ENCODE measurements around the gene FAM114A1.
"Not testable (repeated sequence)": the region's sequence is repeated elsewhere in the genome, so short reads cannot be mapped to it uniquely, and the experiment has no call there.

Gene FAM114A1

GRCh38 chr4:38904682-38905081, 37.1 kb downstream of the FAM114A1 start:
- DNase-seq: no peak

DNA sequence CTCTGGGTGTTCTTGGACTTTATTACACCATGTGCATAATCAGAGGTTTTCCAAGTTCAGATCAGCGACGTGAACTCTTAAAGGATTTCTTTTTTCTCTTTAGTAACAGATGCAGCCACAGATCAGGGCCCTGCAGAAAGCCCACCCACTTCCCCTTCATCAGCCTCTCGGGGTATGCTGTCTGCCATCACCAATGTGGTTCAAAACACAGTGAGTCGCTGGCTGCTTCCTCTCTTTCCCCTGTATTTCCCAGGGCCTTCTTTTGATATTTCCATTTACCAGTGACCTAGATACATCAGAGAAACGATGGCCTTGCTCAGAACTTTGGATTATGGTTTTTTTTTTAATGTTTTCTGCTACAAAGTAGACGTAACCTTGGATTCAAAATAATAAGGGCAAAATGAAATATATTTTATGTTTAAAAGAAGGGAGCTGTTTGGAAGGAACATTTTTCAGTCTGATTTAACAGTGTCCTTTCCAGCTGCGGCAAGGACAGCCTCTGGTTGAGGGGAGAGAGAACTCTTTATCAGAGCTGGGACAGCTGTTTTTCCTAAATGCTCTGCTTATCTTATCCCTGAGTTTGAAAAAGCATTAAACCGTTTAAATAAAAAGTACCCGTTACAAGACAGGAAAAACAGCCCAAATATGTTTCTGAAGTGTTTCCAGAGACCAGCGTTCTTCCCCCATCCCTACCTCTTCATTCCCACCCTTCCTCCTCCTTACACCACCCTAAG, 38.2 kb downstream of the FAM114A1 start:
- DNase-seq: no peak

DNA sequence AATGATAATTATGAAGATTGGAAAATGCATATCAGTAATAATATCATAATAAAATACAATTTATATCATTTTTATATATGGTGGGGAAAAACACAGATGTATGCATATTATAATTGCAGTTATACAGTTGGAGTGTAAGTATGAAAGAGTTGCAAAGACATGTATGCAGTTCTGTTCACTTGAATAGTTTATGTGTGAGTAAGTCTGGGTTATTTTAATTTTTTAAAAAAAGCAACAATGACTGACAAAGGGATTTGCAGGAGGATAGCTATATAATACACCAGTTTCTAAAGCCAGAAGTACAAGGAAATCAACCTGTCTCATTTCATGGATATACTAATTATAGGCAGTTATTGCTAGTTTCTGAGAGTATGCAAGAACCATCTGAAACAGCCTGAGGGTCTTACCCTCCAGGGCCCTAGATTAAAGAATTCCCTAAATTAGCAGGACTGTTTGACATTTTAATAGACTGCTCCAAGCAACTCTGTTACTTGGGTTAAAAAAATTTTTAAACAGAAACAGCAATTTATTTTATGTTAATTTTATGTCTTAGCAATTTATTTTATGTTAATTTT, 40.2 kb downstream of the FAM114A1 start:
- DNase-seq: no peak

GRCh38 chr4:38909015-38909414, 41.4 kb downstream of the FAM114A1 start:
- DNase-seq: no peak

DNA sequence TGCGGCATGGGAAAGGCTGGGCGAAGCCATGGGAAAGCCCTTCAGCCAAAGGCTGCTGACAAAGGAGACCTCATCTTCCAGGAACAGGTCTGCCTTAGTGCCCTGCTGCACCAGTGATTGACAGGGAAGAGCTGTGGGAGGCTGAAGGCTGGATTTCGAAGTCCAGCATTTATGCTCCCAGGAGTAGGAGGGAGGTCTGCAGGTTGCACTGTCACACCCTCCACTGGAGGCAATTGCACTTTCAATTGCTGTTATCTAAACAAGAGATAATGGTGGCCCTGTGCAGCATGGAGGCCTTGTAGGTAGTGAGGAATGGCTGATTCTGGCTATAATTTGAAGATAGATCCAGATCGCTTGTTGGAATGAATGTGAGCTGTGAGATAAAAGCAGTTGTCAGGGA, 43.7 kb downstream of the FAM114A1 start:
- DNase-seq: no peak

DNA sequence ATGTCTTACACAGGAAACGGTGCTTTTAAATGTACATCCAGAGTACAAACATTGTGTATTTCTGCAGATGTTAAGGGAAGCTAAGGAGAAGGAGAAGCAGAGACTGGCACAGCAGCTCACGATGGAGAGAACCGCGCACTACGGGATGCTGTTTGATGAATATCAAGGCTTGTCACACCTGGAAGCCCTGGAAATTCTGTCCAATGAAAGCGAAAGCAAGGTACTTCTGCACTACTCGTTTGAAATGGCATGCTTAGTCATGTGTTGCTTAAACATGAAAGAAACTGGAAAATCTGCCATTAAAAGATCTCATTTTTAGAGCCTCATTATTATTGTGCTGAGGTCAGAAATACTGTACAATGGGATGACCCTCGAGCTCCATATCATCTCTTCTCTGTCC, 47.2 kb downstream of the FAM114A1 start:
- peak; percentile 9 for DNase-seq

DNA sequence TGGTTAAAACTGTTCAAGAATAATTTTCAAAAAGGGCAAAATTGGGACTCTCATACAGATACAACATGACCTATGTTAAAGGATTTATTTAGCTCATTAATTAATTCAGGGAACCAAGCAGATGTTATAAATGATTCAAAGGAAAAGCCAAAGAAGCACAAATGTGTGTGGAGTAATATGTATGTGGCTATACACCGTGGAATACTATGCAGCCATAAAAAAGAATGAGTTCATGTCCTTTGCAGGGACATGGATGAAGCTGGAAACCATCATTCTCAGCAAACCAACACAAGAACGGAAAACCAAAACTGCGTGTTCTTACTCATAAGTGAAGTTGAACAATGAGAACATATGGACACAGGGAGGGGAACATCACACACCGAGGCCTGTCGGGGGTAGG, 48.7 kb downstream of the FAM114A1 start:
- DNase-seq: not testable (repeated sequence)

DNA sequence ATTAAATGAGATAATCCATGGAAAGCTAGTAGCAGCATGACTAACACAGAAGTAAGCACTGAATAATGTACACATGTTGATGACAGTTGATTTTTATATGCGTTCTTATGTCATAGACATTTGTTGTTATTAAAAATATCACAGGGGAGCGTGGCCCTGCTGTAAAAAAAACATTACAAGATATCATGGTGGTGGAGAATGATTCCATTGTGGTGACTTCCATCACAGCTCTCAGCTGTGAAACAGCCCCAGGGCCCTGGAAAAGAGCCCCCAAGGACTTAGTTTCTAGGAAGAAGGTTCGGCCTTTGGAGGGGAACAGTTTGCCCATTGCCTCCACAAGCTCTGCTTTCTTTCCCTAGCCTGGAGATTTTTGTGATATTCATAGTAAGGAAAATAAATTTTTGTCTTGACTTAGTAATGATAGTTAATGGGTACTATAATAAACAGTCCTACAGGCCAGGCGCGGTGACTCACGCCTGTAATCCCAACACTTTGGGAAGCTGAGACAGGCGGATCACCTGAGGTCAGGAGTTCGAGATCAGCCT, 49.9 kb downstream of the FAM114A1 start:
- no peak for DNase-seq

DNA sequence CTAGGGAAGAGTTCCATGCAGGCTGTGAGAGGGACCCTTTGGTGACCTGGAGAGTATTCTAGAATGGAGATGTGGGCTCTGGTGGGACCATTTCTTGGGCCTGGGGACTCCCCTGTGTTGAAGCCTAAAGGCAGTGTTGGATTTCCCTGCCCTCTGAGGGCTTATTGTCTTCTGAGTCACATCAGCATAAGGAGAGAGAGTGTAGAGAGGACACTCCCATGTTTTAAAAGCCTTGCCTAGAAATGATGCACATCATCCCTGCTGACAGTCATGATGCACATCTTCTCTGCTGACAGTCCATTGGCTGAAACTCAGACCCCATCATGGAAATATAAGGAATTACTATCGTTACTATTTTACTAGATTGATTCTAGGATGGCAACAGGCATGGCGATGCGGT, 51.9 kb downstream of the FAM114A1 start:
- DNase-seq: no peak

GRCh38 chr4:38920186-38920585, 52.6 kb downstream of the FAM114A1 start:
- DNase-seq: no peak

- no peak for DNase-seq
These were observed 53.1 kb downstream of the FAM114A1 start for GRCh38 chr4:38920677-38921076.

DNA sequence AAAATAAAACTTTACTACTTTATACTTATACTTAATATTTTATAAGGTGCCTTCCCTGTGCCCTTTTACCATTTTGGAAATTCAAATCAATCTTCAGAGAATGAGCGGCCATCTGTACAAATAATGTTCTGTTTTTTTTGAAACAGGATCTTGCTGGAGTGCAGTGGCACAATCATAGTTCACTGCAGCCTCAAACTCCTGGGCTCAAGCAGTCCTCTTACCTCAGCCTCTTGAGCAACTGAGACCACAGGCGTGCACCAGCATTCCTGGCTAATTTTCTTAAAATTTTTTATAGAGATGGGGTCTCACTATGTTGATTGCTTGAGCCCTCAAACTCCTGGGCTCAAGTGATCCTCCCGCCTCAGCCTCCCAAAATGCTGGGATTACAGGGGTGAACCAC, 53.5 kb downstream of the FAM114A1 start:
- DNase-seq: no peak

DNA sequence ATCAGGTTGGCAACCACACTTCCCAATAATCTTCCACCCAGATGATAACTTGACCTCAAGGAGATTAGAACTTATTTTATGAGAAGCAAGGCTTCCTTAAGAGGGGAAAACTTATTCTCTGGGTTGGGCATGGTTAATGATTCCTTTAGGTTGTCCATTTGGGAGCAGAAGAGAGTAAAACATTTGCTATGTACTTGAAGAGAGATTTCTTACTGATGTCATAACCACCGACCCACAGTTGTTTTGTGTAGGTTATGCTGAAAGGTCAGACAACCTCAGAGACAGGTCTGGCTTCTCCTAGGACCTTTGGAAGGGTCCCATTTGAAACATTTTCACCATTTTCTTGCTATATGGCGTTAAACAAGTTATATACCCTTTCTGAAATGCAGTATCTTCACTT, 56.1 kb downstream of the FAM114A1 start:
- DNase-seq: no peak

- DNase-seq: no peak
These were observed 56.7 kb downstream of the FAM114A1 start for GRCh38 chr4:38924353-38924752.

DNA sequence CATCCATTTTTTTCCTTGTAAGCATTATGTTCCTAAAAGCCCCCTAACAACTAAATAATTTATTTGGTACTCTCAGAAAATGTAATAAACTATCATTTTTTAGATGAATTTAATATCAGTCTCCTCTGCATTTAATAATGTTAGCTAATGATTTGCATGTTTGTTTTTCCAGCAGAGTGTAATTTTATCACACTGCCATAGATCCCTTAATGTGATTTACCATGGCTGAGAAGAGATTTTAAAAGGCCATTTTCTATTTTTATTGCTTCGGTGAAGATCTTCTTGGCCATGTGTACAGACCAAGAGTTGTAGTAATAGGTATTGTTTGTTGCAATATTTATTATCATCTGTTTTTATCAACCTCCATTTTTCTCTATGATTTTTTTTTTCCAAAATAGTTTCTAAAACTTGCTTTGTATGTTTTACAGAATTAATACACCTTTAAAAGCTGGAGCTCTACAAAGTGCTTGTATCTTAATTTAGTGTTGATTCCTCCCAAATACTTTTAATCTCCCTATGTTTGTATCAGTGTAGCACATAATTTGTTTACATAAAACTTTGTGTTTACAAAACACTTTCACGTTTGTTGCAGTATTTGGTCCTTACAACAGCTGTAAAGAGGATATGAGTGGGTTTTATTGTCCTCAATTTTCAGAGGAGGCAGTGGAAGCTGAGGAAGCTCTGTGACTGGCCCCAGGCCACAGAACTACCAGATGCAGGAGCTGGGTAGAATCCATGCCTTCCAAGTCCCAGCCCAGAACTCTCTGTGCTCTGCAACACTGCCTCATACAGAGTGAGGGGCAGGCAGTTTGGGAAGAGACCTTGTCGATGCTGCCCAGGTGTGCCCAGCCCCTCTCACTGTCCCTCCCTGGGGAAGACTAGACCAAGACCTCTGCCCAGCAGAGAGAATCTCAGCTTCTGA, 58.1 kb downstream of the FAM114A1 start:
- DNase-seq: no peak

- no peak for DNase-seq
These were observed 59.3 kb downstream of the FAM114A1 start for GRCh38 chr4:38926896-38927295.

DNA sequence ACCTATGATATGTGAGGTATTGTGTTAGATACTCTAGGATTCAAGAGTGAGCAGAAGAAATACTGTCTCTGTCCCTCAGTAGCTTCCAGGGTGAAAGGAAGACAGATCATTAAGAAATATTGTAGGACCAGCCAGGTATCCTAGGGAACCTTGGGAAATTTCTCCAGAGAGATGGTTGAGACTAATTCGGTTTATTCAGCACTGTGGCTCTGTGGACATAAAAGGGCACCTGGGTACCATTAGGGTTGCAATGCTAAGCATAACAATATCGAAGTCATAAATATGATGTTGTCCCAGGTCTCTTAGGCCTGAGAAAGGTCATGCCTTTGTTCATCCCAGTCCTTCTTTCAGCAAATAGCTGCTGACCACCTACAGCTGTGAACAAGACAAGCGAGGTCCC, 61.0 kb downstream of the FAM114A1 start:
- DNase-seq: no peak

GRCh38 chr4:38928974-38929373, 61.4 kb downstream of the FAM114A1 start:
- no peak for DNase-seq

- no peak for DNase-seq
These were observed 62.6 kb downstream of the FAM114A1 start for GRCh38 chr4:38930204-38930603.

GRCh38 chr4:38930707-38931106, 63.1 kb downstream of the FAM114A1 start:
- no peak for DNase-seq

DNA sequence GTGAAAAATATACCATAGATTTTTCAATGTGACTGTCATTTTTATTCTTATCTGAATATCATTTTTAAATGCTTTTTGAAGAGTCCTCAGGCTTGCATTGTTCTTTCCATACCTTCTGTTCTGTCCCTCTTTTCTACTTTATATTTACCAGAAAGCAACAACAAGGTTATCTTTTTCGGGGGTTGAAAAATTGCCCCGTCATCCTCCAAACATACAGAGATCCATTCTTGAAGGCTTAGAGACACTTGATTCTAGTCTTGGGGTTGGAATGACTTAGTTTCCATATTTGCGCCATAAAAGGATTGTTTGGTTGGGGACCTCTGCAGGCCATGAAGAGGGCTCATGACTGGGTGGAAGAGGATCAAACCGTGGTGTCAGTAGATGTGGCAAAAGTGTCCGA, 63.5 kb downstream of the FAM114A1 start:
- DNase-seq: no peak

DNA sequence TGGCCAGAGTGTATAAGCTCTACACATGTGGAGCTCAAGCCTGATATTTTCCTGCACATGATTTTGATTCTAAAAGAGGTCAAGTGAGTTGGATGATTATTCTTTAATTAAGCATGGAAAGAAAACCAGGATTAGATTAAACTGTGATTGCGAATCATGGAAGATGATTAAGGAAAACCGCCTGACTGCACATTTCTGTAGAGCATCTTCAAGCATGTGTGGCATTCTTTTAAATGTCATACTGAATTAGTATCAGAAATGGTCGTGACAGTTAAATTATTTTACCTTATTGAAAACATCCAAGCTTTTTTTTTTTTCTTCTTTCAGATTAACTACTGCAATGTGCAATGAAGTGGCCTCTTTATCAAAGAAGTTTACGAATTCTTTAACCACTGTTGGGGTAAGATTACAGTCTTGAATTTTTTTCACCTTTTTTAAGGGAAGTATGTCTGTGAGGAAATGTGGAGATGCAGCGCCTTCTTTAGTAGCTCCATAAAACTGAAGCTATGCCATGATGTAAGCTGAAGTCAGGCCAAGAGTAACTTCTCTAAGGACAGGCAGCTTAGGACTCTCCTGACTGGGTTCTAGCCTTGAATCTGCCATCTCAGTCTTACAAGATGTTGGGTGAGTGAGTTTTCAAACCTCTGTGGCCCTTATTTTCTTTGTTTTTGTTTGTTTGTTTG, 67.9 kb downstream of the FAM114A1 start:
- no peak for DNase-seq

DNA sequence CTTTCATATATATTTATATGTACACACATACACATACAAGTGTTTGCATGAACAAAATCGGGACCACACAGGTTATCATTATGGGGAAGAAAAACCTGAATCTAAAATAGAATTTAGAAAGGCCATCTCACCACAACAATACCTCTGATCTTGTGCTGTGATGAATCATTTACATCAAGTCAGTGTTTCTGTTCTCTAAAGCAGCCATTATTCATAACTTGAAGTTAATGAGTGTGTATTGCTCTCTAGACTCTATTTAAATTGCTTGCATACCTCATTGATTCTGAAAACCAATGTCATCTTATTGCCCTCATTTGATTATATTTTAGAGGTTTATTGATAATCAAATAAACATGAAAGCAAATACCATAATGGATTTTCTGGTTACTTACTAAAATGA, 71.6 kb downstream of the FAM114A1 start:
- DNase-seq: no peak
